Sigmoid colon (tissue), 4 donors: ENCODE measurements around the gene TOB1.

Experiments used
- EP300 ChIP-seq, 4 donors: sonication (generic); formaldehyde crosslinking; IDR thresholded peaks; one replicate each; pipeline ENCODE4 v1.6.1; 2017; ENCODE audit warnings: antibody characterized with exemption in 4 of 4
- POLR2A ChIP-seq, 2 donors: fragments of 450-650 bp; IDR thresholded peaks; one replicate each; pipeline ENCODE4 v1.6.1; 2016; ENCODE audit warnings: antibody characterized with exemption in 2 of 2, mild to moderate bottlenecking in 2 of 2, moderate library complexity in 2 of 2
- POLR2AphosphoS5 ChIP-seq, 4 donors: sonication (generic); formaldehyde crosslinking; IDR thresholded peaks; one replicate each; pipeline ENCODE4 v1.6.1; 2017; ENCODE audit warnings: antibody characterized with exemption in 4 of 4
- TF ChIP-seq, protein P1 (sequence below), 4 experiments: fragments of 450-650 bp in 3 of 4; fragments of 200-600 bp in 1 of 4; IDR thresholded peaks; one replicate each; pipeline ENCODE4 v1.5.1; 2016 to 2019; ENCODE audit warnings: antibody characterized with exemption in 4 of 4, mild to moderate bottlenecking in 3 of 4, moderate library complexity in 2 of 4

GRCh38 chr17:50865868-50866260 lies 290 bp downstream of the TOB1 start:
- TF ChIP-seq, protein P1, sequence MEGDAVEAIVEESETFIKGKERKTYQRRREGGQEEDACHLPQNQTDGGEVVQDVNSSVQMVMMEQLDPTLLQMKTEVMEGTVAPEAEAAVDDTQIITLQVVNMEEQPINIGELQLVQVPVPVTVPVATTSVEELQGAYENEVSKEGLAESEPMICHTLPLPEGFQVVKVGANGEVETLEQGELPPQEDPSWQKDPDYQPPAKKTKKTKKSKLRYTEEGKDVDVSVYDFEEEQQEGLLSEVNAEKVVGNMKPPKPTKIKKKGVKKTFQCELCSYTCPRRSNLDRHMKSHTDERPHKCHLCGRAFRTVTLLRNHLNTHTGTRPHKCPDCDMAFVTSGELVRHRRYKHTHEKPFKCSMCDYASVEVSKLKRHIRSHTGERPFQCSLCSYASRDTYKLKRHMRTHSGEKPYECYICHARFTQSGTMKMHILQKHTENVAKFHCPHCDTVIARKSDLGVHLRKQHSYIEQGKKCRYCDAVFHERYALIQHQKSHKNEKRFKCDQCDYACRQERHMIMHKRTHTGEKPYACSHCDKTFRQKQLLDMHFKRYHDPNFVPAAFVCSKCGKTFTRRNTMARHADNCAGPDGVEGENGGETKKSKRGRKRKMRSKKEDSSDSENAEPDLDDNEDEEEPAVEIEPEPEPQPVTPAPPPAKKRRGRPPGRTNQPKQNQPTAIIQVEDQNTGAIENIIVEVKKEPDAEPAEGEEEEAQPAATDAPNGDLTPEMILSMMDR (IDR thresholded peaks at IDR 0.05) = no peak
- TF ChIP-seq POLR2AphosphoS5 (IDR thresholded peaks at IDR 0.05) (no peak), EP300 (IDR thresholded peaks at IDR 0.05) (no peak), POLR2A (IDR thresholded peaks at IDR 0.05) (no peak)
